Measurements from ENCODE around the gene SUMO1.

The SUMO1 gene

DNA sequence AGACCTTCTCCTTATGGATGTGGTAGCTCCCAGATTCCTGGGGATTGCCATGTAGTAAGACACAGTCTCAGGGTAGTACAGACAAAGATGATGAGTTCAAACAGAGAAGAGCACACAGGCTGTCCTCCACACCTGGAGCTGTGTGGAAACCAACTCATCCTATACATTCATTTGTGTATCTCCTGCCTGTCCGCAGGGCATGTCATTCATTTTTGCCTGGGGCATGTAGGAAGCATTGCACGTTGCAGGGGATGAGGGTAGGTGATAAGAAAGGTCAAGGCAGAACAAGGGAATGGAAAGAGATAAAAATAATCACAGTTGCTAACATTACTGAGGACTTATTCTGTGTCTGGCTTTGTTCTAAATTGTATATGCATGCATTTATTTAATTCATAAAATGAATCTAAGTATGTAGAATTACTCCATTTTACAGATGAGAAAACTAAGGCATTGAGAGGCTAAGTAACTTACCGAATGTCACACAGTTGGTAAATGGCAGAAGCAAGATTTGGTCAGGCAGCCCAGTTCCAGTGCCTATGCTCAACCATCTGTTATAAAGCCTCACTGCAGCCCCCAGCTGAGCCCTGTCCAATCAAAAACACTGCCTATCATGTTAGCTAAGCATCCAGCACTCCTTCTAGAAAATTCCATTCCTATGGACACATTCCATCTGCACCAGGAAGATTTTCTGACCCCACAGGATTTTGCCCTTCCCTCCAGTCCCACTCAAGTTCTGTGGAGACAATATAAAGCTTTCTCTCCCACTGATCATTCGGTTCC is 81.0 kb downstream of the SUMO1 start:
- no peak for DNase-seq (ENCODE audit: low read depth in 1 of 2, low spot score in 1 of 2)
